ENCODE results near the gene STPG3.
"Not testable (repeated sequence)": the region's sequence is repeated elsewhere in the genome, so short reads cannot be mapped to it uniquely, and the experiment has no call there.

The STPG3 gene

DNA sequence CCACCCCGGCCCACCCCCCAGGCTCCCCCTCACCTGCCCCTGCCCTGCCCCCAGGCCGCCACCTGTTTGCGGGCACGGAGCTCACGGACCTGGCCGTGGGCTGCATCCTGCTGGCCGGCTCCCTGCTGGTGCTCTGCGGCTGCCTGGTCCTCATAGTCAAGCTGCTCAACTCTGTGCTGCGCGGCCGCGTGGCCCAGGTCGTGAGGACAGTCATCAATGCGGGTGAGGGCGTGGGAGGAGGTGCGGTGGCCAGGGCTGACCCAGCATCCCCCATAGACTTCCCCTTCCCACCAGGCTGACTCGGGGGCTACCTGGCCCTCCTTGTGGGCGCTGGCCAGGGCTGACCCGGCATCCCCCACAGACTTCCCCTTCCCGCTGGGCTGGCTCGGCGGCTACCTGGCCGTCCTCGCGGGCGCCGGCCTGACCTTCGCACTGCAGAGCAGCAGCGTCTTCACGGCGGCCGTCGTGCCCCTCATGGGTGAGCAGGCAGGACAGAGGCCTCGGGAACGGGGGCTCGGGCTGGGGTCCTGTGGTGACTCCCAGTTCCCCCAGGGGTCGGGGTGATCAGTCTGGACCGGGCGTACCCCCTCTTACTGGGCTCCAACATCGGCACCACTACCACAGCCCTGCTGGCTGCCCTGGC is 16.9 kb upstream of the STPG3 start:
- no peak for DNase-seq (ENCODE audit: low read depth)

GRCh38 chr9:137234758-137235423 is 16.2 kb upstream of the STPG3 start:
- DNase-seq (ENCODE audit: low read depth), result no peak

DNA sequence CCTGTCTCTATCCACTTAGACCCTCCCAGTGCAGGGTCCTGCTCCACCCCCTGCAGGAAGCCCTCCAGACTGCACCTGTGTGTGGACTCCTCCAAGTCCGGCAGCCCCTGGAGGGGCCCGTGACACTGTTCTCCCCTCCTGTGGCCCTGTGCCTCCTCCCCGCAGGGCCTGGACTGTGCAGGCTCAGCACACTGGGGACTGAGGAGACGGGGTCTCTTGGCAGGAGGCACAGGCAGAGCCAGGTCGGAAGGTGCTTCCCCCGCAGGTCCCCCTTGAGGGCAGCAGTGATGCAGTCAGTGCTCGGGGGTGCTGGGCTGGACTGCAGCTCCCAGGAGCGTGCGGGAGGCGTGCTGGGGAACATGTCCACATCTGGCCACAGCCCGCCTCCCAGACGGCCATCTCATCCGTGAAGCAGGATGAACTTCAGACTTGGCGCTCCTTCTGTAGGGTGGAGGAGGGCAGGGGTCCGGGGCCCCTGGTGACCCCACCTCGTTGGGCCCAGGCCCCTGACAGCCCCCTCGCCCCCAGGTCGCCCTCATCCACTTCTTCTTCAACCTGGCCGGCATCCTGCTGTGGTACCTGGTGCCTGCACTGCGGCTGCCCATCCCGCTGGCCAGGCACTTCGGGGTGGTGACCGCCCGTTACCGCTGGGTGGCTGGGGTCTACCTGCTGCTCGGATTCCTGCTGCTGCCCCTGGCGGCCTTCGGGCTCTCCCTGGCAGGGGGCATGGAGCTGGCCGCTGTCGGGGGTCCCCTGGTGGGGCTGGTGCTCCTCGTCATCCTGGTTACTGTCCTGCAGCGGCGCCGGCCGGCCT is 15.5 kb upstream of the STPG3 start:
- DNase-seq (ENCODE audit: low read depth), result no peak

DNA sequence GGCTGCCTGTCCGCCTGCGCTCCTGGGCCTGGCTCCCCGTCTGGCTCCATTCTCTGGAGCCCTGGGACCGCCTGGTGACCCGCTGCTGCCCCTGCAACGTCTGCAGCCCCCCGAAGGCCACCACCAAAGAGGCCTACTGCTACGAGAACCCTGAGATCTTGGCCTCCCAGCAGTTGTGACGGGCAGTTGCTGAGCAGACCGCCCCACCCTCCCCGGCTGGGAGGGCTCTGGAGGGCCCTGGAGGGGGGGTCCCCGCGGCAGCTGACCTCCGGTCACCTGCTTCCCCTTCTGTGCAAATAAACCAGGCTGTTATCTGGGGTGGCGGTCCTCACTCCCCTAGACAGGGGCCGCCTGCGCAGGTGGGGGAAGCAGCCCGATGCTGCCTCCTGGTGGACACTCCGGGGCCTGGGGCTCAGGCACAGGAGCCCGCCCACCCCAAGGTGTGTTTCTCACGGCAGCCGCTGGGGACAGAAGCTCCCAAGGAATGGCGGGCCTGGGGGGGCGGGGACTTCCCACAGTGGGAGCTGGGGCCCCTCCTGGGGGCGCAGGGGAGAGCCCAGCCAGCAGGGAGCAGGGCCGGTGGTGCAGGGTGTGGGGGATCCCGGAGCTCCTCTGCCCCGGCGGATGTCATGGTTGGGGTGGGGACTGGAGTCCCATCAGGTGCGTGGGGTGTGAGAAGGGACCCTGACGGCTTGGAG is 14.7 kb upstream of the STPG3 start:
- DNase-seq (ENCODE audit: low read depth), result peak; percentile 49

DNA sequence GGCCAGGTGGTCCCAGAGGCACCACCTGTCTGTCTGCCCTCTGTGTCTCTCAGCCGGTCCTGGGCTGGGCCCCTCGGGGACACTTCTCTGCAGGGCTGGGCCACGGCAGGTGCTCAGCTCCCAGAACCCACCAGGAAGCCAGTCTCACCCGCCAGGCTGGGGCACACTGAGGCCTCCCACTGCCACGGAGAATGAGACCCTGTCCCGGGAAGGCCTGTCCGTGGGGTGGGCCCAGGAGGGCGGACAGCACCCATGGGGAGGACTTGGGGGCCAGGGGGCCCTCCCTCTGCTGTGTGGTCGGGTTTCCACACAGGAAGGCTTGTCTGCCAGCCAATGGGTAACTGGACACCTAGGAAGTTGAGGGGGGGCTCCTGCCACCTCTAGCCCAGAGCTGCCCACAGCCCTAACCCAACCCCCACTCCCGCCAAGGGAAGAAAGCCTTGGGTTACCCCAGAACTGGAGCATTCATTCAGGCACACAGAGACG is 14.1 kb upstream of the STPG3 start:
- no peak for DNase-seq (ENCODE audit: low read depth)

DNA sequence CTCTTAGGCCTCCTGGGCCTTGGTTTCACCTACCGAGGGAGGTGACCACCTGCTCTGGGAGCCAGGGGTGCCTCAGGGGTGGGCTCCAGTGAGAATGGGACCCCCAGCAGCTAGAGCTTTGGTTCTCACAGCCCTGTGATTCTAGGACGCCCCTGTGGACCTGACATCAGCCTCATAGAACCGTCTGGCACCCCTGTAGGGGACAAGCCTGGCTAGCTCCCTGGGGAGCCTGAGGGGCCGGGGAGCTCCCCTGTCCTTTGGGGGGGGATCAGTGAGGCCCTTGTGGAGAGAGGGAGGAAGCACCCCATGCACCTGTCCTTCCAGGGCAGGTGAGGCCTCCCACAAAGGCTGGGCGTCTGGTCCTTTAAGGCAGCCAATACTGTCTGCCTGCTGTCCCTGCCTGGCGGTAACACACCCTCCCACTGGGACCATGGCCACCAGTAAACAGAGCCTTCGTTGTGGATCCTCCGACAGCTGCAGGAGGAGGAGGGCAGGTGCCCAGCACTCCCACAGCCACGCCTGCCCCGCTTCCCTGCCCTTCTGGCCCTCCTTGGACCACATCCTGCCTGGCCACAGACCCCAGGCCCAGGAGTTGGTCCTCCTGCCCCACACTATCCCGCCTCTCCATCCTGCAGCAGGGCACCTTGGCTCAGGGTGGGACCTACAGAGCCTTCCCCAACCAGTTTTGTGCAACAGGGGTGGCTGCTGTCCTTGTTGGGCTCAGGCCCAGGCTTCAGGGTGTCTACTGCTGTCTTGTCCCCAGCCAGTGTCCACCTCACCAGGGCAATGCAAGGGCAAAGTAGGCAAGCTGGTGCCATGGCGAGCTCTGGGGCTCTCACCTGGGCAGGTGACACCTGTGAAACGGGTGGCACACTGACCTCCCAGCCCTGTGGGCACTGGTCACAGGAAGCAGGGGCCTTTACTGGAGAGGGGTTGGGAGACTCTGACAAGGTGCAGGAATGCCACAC is 13.0 kb upstream of the STPG3 start:
- DNase-seq (ENCODE audit: low read depth), result no peak

- not testable (repeated sequence) for DNase-seq (ENCODE audit: low read depth)
Observed at GRCh38 chr9:137239541-137240200, 11.4 kb upstream of the STPG3 start.

DNA sequence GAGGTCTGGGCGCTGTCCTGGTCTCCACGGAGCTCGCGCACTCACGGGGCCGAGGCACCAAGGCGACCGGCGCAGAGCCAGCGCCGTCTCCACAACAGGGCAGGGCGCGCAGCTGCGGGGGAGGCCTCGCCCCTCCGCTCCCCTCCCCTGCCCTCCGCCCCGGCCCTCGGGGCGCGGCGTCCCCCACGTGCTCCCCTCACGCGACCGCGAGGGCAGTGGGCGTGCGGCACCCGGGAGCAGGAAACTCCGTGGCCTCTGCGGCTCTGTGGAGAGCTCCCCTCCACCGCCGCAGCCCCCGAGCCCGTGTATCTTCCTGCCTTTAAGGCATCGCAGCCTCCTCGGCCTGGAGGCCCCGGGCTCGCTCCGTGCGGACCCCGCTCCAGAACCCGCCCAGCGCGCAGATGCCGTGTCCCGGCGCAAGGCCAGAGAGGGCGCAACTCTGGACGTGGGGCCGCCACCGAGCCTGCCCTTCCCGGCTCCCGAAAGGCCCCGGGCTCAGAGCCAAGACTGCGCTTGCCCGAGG is 10.7 kb upstream of the STPG3 start:
- peak; percentile 60 for DNase-seq (ENCODE audit: low read depth)

- peak; percentile 100 for DNase-seq (ENCODE audit: low read depth)
Observed at GRCh38 chr9:137240841-137241489, 10.1 kb upstream of the STPG3 start, which contains the start of gene TUBB4B. Gene TUBB4B, plus strand, starts transcription at chr9:137241287. Its CDS starts 74 bp downstream, at chr9:137241361.

DNA sequence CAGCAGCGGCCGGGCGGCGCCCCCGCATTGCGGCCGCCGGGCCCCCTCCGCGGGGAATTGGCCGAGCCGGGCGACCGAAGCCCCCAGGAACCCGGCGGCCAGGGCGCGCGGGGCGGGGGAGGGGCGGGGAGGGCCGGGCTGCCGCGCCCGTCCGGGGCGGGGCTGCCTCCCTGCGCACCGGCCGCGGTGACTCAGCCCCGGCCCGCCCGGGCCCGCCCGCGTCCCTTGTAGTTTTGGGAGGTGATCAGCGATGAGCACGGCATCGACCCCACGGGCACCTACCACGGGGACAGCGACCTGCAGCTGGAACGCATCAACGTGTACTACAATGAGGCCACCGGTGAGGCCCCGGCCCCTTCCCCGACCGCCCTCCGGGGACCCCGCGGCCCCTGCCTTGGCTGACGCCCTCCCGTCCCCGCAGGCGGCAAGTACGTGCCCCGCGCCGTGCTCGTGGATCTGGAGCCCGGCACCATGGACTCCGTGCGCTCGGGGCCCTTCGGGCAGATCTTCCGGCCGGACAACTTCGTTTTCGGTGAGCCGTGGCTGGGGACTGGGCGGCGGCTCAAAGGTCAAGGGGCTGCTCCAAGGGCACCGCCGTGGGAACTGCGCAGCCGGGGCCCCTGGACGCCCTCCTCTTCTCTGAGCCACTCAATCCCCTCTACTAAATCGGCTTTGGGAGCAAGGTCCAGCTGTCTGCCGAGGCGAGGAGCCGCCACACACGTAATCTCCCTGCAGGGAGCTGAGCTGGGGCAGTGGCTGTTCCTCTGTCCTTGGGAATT is 9.4 kb upstream of the STPG3 start:
- DNase-seq (ENCODE audit: low read depth), result no peak

DNA sequence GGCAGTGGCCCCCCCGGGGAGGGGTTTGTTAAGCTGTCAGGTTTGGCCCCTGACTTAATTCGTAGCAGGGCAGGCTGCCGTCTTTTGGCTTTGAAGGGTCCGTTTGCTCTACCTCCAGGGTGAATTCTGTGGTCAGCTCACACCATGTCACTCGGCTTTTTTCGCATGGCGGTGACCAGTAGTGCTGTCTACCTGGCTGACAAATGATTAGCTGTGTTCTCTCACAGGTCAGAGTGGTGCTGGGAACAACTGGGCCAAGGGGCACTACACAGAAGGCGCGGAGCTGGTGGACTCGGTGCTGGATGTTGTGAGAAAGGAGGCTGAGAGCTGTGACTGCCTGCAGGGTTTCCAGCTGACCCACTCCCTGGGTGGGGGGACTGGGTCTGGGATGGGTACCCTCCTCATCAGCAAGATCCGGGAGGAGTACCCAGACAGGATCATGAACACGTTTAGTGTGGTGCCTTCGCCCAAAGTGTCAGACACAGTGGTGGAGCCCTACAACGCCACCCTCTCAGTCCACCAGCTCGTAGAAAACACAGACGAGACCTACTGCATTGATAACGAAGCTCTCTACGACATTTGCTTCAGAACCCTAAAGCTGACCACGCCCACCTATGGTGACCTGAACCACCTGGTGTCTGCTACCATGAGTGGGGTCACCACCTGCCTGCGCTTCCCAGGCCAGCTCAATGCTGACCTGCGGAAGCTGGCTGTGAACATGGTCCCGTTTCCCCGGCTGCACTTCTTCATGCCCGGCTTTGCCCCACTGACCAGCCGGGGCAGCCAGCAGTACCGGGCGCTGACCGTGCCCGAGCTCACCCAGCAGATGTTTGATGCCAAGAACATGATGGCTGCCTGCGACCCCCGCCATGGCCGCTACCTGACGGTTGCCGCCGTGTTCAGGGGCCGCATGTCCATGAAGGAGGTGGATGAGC is 8.6 kb upstream of the STPG3 start:
- no peak for DNase-seq (ENCODE audit: low read depth)

DNA sequence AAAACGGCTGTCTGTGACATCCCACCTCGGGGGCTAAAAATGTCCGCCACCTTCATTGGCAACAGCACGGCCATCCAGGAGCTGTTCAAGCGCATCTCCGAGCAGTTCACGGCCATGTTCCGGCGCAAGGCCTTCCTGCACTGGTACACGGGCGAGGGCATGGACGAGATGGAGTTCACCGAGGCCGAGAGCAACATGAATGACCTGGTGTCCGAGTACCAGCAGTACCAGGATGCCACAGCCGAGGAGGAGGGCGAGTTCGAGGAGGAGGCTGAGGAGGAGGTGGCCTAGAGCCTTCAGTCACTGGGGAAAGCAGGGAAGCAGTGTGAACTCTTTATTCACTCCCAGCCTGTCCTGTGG is 7.8 kb upstream of the STPG3 start:
- not testable (repeated sequence) for DNase-seq (ENCODE audit: low read depth)

DNA sequence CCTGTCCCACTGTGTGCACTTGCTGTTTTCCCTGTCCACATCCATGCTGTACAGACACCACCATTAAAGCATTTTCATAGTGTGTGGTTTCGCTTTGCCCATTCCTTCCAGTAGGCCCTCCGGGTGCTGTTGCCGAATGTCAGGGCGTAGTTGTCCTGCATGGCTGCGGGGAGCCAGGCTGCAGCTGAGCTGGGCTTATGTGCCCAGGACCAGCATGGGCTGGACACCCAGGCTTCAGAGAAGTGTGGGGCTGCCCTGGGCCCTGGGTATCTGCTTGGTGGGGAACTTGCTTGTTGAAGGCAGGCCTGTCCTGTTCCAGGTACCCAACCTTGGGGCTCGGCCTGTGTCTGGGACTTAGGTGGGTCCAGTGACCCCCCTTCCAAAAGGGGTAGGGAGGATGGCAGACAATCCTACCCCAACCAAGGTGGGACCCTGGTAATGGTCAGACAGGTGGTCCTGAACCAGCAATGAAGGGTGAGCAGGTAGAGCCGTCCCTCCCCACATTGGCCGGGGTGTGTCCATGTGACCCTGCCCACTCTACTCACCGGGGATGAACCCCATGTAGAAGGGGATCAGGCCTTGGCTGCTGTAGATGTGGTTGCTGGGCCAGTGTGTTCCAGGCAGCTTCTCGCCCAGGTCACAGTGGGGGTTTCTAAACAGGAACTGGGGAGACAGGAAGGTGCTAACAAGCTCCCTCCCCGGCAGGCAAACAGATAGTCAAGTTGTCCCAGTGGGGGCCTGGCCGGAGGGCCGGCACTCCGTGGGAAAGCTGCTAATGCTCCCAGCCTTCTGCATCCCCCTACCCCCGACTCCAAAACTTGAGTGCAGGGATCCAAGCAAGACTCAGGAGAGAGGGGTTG is 7.2 kb upstream of the STPG3 start:
- no peak for DNase-seq (ENCODE audit: low read depth)

- no peak for DNase-seq (ENCODE audit: low read depth)
Observed at GRCh38 chr9:137244486-137245449, 6.3 kb upstream of the STPG3 start.
